Measurements from ENCODE around the gene AHDC1.

DNA sequence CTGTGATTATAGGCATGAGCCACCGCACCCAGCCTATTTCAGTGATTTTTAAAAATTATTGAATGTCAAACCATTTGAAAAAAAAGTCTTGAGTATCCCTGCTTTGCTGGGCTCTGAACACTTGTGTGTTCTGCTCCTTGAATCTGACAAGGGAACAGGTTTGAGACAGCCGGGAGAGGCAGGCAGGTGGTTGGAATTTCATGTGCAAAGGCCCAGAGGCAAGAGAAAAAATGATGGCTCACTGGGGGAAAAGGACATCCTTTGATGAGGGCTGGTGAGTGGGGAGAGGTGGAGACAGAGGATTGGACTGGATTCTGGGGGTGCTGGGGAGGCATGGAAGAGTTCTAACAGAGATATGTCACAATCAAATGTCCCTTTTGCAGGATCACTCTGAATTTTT, 100.9 kb downstream of the AHDC1 start:
- TF ChIP-seq, protein P1, sequence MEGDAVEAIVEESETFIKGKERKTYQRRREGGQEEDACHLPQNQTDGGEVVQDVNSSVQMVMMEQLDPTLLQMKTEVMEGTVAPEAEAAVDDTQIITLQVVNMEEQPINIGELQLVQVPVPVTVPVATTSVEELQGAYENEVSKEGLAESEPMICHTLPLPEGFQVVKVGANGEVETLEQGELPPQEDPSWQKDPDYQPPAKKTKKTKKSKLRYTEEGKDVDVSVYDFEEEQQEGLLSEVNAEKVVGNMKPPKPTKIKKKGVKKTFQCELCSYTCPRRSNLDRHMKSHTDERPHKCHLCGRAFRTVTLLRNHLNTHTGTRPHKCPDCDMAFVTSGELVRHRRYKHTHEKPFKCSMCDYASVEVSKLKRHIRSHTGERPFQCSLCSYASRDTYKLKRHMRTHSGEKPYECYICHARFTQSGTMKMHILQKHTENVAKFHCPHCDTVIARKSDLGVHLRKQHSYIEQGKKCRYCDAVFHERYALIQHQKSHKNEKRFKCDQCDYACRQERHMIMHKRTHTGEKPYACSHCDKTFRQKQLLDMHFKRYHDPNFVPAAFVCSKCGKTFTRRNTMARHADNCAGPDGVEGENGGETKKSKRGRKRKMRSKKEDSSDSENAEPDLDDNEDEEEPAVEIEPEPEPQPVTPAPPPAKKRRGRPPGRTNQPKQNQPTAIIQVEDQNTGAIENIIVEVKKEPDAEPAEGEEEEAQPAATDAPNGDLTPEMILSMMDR (IDR thresholded peaks at IDR 0.05; ENCODE audit: poor library complexity) = no peak
- TF ChIP-seq EZH2 (IDR thresholded peaks at IDR 0.05; ENCODE audit: borderline replicate concordance) = no peak
